HG02623 (cell line): Measurements from ENCODE around the gene SPRY1.

Experiments used
- ATAC-seq: cut with Tn5 transposase; IDR thresholded peaks from one replicate; pipeline ENCODE4 v1.9.1; 2021; ENCODE audit warnings: moderate library complexity; ENCODE audit not compliant: unreplicated experiment

Gene SPRY1

GRCh38 chr4:123408471-123409084 is 12.0 kb downstream of the SPRY1 start:
- no peak for ATAC-seq

GRCh38 chr4:123409334-123409733 is 12.7 kb downstream of the SPRY1 start:
- no peak for ATAC-seq

GRCh38 chr4:123411514-123411913 is 14.9 kb downstream of the SPRY1 start:
- ATAC-seq: no peak

- peak; percentile 85 for ATAC-seq
Measured at GRCh38 chr4:123412091-123412505, 15.5 kb downstream of the SPRY1 start.

GRCh38 chr4:123412700-123413512 is 16.3 kb downstream of the SPRY1 start:
- ATAC-seq: no peak

GRCh38 chr4:123415576-123415975 is 19.0 kb downstream of the SPRY1 start:
- ATAC-seq: no peak

GRCh38 chr4:123415977-123416376 is 19.4 kb downstream of the SPRY1 start:
- no peak for ATAC-seq

- ATAC-seq: no peak
Measured at GRCh38 chr4:123417813-123418212, 21.2 kb downstream of the SPRY1 start.

GRCh38 chr4:123418351-123418931 is 21.8 kb downstream of the SPRY1 start:
- peak; percentile 78 for ATAC-seq

- no peak for ATAC-seq
Measured at GRCh38 chr4:123419885-123420755, 23.5 kb downstream of the SPRY1 start.

- no peak for ATAC-seq
Measured at GRCh38 chr4:123421227-123421936, 24.8 kb downstream of the SPRY1 start.

GRCh38 chr4:123421937-123422781 is 25.6 kb downstream of the SPRY1 start:
- no peak for ATAC-seq

GRCh38 chr4:123423819-123424218 is 27.2 kb downstream of the SPRY1 start:
- no peak for ATAC-seq

GRCh38 chr4:123427951-123428350 is 31.4 kb downstream of the SPRY1 start:
- no peak for ATAC-seq

- no peak for ATAC-seq
Measured at GRCh38 chr4:123430031-123430430, 33.4 kb downstream of the SPRY1 start.

GRCh38 chr4:123430501-123430900 is 33.9 kb downstream of the SPRY1 start:
- no peak for ATAC-seq

GRCh38 chr4:123433573-123433972 is 37.0 kb downstream of the SPRY1 start:
- no peak for ATAC-seq

- ATAC-seq: no peak
Measured at GRCh38 chr4:123433976-123434375, 37.4 kb downstream of the SPRY1 start.

- no peak for ATAC-seq
Measured at GRCh38 chr4:123435246-123436113, 38.9 kb downstream of the SPRY1 start.
